ENCODE data around the gene POLR3G. TPM values are rescaled to one million over a fixed set of nuclear protein-coding genes. Genes with fewer than 3 reads are reported as not detected.

POLR3G gene
- total RNA-seq, 2 experiments from 2014 or later = 18.4 to 22.7 TPM

Other genes with a start within 250 kb of the POLR3G start
- 10 to 100 TPM; 52.8 to 53.5 TPM for gene CETN3, start 65.1 kb upstream of the POLR3G start, total RNA-seq
- 1 to 10 TPM; 4.6 to 5.1 TPM for gene MBLAC2, start 93 bp upstream of the POLR3G start, total RNA-seq
- 10 to 100 TPM; 11.6 to 12.5 TPM for gene LYSMD3, start 54.7 kb downstream of the POLR3G start, total RNA-seq
- gene ADGRV1, start 83.9 kb downstream of the POLR3G start, total RNA-seq = under 1 TPM; 0.02 to 0.12 TPM